UCSD-AML1 (cell line): Measurements from ENCODE around the gene NXPH3.

Experiments
- DNase-seq: peaks from one replicate; lab custom pipeline; 2025; ENCODE audit not compliant: unreplicated experiment; lab: John Stamatoyannopoulos, UW

The NXPH3 gene

DNA sequence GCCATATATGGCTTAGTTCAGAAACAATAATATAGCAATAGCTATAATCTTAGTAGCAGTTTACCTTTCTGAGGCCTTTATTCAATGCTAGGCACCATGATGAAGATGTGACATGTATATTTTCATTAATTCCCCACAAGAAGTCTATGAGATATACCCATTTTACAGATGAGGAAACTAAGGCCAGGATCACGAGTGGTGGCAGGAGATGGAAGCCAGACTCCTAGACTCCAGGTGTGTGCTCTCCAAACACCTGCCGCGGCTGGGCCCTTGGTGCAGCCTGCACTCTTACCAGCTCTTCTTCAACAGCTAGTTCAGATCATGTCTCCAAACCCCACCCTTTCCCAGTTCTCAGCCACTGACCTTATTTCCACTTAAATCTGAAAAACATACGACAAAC is 15.2 kb downstream of the NXPH3 start:
- no peak for DNase-seq

DNA sequence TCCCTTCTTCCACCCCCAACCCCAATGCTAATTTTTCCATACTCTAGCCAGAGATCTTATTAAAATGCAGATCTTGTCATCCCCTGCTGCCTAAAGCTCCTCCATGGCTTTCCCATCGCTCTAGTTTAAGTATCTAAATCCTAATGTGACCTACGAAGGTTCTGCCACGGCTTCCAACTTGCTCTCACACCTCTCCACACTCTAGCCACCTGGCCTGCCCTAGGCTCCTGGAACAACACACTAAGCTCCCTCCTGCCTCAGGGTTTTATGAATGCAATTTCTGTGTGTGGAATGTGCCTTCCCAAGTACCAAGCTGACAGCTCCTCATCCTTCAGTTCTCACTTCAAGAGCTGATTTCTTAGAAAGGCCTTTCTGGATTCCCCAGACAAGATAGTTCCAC is 16.6 kb downstream of the NXPH3 start:
- no peak for DNase-seq

DNA sequence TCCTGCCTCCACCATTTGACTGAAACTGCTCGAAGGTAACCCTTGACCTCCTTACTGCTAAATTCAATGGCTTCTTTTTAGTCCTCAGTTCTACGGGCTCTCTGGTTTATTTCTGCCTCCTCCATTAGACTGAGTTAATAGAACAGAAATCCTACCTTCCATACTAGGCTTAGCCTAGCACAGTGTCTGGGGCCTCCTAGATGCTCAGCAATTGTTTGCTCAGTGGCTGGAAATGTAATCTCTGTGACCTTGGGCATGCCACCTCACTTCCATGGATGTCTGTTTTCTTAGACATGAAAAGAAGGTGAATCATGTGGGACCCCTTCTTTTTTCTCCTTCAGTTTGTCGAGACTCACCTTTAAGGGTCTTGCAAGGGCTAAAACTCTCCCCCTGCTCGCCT is 19.7 kb downstream of the NXPH3 start:
- DNase-seq, result no peak

DNA sequence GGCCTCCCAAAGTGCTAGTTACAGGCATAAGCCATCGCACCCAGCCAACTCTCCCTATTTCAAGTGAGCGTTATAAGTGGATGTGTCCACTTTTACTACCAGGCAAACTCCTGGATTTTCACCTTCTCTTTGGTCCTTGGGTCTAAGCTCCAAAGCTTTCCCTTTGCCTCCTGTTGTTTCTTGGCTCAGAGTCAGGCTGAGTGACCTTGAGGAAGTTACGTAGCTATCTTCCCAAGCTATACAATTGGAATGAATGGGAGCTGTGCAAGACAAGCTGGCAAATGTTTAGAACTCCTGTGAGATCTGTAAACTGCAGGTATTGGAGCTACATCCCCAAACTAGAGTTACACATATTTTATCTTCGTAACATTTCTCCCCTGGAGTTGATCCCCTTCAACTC is 20.3 kb downstream of the NXPH3 start:
- DNase-seq, result no peak

DNA sequence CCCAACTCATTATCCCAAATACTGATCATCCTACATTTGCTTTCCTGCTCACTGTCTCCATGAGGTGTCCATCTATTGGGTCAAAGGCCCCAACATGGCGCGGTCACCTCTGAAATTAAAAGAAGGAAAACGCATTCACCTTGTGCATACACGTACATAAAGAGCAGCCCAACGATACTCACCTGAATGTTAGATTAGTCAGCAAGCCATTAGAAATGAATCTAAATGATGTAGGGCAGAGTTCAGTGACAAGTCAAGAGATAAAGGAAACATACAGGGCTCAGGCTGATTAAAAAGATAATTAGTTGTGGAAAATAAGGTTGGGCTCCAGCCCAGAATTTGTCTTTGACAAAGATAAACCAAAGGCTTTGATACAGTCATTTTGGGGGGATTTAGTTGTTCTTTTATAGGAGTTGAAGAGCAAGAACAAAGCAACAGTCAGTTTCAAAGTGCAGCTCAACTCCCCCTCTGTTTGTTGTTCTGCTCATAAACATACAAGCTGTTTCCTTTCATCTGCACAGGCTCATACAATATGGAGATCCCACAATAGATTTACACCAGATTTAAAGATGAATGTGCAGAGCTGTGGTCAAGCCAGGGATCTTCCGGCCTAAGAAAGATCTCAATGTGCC is 21.1 kb downstream of the NXPH3 start:
- no peak for DNase-seq

DNA sequence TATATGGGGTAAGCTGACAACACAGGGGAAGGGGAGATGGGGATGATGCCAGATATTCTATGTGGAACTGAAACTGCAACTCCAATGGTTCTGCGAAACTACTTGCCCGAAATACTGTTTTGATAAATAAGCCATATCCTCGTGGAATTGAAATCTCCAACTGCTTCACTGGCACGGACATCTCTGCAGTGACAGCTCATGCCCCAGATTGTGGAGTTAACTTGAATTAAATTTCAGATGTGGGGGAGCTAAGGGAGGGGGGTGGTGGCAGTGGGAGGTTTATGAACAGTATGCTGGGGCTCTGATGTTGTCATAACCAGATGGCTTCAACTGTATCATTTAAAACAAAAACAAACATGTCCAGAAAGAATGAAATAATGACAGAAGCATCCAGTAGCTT is 21.8 kb downstream of the NXPH3 start:
- no peak for DNase-seq

DNA sequence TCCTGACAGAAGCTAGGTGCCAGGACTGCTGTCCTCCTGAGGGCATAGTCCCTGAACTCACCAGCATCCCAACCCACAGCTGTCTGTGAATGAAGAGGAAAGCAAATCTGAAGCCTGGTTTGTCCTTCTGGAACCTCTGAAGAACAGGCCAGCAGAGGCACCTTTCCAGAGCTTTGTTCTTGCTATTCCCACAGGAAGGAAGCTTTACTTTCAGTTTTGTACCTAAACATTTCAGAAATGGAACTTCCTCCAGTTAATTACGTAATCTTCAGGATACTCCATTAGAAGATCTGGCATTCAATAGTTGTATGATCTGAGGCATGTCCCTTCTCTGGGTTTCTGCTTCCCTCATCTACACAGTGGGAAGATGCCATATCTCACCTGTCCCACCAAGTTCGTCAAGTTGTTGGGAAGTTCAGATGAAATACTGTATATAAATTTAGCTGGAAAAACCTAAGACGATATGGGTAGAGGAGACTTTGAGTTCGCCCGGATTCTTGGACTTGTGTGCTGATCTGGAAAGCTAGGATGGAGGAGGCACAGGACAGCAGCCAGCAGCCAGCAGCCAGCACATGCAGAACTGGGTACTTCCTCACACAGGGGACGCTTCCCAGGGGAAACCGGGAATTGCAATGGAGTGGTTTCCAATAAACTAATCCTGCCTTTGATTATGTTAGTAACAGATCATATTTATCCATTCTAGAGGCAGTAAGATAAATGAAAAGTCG is 22.4 kb downstream of the NXPH3 start:
- no peak for DNase-seq

DNA sequence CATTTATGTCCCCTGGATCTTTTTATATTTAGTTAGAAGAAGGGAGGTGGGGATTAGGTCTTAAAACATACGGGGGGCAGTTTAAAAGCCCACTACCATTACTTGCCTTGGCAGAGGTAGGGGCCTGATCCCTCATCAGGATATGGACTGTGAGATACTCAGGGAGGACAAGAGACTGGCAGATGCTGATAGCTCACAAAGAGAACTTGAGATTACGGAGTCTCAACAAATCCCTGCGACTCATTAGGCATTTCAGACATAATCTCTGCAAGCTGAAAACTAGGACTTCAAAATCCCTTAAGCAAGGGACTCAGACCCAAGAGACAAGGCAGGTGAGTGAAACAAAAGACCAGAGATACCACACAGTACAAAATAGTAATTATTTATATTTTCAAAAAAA is 23.2 kb downstream of the NXPH3 start:
- no peak for DNase-seq

DNA sequence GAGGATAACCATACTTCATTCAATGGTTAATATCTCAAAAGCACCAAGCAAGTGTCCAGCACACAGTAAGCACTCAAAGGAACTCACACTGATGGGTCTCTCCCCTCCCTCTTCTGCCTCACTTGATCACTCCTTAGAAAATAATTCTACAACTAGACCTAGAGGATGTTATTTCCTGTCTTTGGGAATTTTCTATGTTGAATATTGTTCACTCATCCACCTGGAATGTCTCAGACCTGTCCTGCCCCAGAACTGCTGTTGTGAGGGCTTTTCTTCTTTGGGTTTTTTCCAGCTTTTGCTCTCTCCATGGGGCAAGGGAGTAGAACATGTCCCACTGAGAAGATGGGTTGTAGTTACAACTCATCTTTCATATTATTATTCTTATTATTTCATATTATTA is 25.3 kb downstream of the NXPH3 start:
- DNase-seq, result no peak

DNA sequence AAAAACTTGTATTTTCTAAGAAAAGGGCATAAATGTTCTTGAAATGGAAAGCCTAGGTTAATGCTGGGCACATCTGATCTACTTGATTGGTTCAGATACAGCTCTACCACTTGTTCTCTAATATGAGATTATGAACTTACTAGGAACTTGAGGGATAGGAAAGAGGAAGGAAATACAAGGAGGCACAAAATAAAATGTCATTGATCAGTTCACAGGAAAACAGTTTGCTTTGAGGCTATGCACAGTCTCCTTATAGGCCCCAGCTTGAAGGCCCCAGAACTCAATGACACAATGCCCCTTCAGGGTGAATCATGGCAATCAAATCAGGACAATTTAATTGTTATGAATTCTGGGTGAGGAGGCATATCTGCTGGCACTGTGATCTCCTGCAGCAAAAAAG is 27.1 kb downstream of the NXPH3 start:
- DNase-seq, result no peak

DNA sequence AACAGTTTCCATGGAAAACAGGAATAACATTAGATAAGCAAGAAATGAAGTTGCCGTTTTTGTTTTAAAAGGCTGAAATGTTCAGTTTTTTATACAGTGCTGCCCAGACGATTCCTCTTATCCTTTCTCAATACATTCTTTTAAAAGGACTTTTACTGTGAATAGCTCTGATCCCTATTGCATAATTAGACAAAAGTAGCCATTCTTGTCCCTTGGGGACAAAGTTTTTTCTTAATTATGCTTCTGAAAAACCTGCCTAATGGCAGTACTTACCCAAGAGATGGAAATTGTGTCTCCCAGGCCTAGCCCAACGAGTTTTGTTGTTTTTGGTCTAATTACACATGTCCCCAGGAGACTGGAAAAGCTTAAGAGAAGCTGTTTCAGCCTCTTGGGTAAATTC is 27.6 kb downstream of the NXPH3 start:
- no peak for DNase-seq

DNA sequence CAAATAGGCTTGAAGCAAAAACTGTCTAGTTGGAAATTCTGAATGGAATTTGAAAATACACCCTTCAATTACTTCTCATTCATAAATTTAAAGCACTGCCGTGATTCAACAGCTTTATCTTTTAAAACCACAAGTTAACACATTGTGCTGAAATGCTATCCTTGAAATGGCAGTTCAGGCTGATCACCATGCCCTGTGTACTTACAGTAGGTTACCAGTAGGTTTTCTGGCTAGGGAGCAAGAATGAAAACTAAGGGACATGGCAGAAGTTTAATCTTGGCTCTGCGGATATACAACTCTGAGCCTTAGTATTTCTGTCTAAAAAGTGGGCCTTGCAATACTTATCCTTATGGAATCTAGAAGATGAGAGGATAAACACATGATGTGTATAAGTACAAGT is 28.0 kb downstream of the NXPH3 start:
- no peak for DNase-seq

DNA sequence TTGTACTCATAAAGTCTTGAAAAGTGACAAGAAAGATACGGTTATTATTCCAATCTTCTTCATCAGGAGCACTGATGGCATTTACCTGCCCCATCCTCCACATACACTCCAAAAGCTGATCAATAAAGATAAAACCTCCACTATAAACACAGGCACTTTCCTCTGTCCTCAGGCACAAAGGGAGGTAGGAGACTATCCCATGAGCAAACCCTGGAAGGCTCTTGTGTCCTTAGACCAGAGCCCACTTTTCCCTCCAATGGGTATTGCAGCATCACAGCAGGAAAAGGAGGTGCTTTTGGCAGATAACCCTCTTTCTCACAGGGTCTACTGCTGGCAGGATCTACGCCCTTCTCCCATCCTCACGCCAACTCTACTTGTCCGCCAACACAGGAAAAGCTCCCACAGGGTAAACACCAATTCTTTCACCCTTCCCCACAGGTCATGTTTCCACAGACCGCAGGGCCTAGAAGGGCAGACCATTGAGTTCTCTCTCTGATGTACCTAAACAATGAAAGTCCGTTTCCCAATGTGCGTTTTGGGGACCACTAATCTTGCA is 28.7 kb downstream of the NXPH3 start:
- no peak for DNase-seq

DNA sequence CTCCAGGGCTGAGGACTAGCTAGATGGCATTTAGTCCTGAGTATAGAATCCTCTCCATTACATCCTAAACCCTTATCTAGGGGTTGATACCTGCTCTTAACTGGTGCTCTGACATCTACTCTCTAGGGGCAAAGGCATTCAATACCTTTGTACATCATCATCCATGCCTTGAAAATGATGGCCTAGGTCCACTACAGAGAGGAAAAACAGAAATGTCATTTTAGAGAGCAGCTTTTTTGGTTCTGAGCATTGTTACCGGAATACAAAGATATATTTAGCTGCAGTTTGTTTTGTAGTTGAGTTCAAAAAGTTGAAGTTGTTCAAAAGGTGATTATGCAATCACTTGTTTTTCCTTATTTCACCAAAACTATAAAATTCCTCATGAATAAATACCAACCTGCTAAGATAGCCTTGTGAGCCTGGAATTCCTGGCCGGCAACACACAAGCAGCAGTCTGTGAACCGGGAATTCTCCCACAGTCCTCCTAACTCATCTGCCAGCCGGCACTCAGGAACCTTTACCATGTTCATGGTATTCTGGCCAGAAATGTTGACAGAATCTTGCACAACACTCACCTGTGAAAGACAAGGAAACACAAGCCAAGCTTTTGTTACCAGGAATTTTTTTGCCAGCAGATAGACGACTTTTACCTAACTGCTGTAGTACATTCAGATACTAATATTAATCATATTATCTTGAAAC is 35.4 kb downstream of the NXPH3 start:
- no peak for DNase-seq

DNA sequence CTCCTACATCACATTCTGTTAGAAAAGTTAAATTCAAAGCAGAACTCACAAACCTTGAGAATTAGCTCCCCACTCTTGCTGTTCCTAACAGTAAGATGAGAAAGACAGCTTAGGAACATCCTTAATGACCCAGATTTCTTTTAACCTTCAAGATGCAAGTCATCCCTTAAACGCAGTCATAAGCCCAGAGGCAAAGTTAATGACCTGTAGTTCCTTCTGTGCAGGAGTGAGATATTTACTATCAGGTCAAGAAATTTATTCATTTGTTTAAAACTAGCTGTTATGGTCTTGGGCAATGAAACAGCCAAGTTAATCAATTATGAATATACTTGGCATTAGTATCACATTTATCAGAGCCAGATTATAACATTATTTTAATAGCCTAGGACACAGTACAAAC is 37.1 kb downstream of the NXPH3 start:
- no peak for DNase-seq

DNA sequence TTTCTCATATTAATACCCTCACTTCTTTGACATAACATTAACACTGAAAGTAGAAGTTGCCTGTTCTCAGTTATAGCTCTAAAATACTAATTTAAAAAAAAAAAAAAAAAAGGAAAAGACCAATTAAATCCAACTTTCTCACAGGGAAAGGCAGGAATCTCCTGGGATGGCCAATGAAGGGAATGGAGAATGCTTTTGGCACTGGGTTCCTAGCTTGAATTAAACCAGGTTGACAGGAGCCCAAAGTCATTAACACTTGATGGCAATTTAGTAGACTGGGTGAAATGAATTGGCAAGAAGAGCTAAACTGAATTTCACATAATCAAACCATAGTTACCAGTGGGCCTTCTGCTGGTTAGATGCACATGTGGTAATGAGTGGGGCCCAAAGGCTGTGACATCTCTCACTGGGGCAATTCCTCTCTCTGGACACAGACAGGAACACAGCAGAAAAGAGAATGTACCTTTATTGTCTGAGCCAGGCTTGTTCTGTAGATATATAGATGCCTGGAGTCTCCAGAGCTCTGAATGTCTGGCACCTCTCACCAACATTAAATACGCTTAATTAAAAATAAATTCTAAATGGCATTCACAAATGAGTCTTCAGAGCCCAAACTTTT is 37.6 kb downstream of the NXPH3 start:
- no peak for DNase-seq

DNA sequence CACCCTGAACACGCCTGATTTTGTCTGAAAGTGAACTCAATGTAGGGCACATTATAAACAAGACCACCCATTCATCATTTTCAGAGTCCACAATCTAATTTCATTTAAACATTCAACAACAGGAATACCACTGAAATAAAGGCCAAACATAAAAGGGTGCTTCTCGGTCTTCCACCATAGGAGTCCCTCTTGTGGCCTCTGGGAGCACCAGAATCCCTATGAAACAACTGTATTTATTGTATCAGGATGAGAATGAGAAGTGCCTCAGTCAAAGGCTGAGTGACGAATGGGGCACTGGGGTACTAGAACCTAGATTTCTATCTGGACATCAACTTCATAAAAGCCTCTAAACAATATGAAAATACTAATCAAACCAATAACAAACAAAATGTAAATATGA is 40.4 kb downstream of the NXPH3 start:
- no peak for DNase-seq

DNA sequence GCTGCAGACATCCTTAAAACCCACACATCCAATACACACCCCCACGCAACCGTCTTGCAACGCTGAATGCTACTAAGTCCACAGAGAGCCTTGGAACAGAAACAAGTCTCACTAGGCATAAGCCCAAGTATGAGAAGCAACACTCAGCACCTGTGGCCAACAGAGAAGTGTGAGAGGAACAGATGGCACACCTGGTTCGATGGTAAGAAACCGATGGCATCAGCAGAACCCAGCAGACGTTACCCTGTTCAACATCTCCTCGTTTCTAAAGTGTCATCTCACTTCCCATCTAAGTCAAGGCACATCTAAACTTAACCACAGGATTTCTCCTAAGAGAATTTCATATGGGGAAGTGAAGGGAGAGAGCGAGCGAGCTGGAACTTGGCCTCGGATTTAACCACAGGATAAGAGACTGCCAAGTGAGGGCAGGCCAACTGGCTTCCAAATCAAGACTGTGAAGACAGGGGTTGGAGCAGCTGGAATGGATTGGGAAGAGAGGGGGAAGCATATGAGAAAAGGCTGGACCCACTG is 41.0 kb downstream of the NXPH3 start:
- peak; percentile 19 for DNase-seq

DNA sequence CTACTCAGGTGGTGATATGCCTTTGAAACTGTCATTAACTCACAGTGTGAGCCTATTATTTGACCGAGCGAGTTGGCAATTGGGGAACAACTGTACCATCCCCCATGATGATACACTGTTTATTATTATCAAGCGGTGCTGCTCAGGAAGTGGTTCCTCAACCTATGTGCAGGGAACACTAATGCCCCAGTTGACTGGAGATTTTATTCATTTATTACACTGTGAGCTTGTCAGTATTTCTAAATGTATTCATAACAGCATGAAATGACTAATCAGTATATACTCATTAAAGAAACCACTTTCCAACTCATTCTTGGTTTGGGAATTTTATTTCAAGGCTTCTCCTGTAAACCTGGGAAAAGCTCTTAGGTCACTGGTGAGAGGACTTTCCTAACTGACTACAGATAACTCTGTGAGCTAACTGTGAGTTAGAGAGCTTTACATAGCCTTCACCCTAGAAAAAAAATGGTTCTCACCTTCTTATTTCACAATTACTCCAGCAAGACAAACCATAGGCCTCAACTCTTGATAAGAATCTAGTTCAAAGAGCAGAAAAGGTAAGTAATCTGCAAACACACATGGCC is 42.4 kb downstream of the NXPH3 start:
- DNase-seq, result no peak

DNA sequence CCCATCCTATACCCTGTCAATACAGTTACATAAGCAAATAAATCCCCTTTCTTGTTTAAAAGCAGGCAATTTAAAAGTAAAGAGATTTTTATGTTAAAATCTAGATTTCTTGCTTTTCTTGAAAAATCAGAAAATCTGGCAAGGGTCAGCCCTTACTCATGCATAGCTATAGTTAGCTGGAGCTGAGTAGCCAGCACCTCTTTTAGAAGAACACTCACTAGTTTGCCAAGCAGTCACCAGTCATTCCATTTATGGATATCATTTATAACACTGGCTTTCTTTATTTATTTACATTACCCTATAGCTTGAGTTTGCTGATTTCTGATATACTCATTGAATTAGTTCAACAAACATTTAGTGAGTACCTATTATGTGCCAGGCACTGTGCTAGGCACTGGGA is 45.7 kb downstream of the NXPH3 start:
- no peak for DNase-seq

DNA sequence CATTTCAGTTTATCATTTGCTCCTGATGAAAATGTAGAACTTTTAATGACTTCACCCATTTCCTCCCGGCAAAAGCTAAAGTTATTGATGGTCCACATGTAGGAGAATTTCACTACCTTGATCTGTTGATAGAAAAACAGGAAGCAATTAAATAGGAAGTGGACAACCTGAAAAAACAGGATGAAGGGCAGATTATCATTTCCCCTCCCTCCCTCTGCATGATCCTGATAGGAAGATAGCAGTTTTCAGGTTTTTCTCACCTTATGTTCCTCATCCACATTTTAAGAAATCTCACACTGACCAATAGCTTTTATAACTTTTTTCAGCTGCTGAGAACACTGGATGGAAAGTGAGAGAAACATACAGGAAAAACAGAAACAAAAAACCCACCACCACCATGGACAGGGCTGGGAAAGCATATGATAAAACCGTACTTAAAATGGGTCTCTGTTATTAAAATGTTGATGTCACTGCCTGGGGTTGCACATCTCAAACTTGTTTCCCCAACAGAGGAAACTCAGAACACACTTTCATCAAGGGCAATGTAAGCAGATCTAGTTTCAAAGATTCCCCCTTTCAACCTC is 46.4 kb downstream of the NXPH3 start:
- no peak for DNase-seq
